HG03520 (cell line): ENCODE results near the gene CCDC198.

ENCODE experiments used
- ATAC-seq: cut with Tn5 transposase; IDR thresholded peaks from one replicate; pipeline ENCODE4 v1.9.1; 2021; ENCODE audit warnings: mild to moderate bottlenecking, moderate library complexity; ENCODE audit not compliant: unreplicated experiment

CCDC198 gene

GRCh38 chr14:57493467-57494181 is at the start of gene CCDC198:
Gene CCDC198 (minus strand): TSS chr14:57493857. CDS start chr14:57493715, 142 bp downstream.
- peak; percentile 67 for ATAC-seq

- no peak for ATAC-seq
Observed at GRCh38 chr14:57533214-57533613, 39.6 kb upstream of the CCDC198 start.

GRCh38 chr14:57530571-57530970 is 36.9 kb upstream of the CCDC198 start:
- no peak for ATAC-seq

GRCh38 chr14:57526942-57527341 is 33.3 kb upstream of the CCDC198 start:
- no peak for ATAC-seq

GRCh38 chr14:57519043-57519442 is 25.4 kb upstream of the CCDC198 start:
- ATAC-seq: no peak

- ATAC-seq: no peak
Observed at GRCh38 chr14:57512220-57512619, 18.6 kb upstream of the CCDC198 start.

- no peak for ATAC-seq
Observed at GRCh38 chr14:57508756-57509155, 15.1 kb upstream of the CCDC198 start.

- ATAC-seq: no peak
Observed at GRCh38 chr14:57502586-57503254, 9.1 kb upstream of the CCDC198 start.

- no peak for ATAC-seq
Observed at GRCh38 chr14:57501039-57501557, 7.4 kb upstream of the CCDC198 start.

GRCh38 chr14:57498659-57499058 is 5.0 kb upstream of the CCDC198 start:
- no peak for ATAC-seq

GRCh38 chr14:57498035-57498434 is 4.4 kb upstream of the CCDC198 start:
- no peak for ATAC-seq

GRCh38 chr14:57495416-57495815 is 1.8 kb upstream of the CCDC198 start:
- ATAC-seq: no peak

GRCh38 chr14:57492859-57493258 is 798 bp downstream of the CCDC198 start:
- ATAC-seq: no peak

GRCh38 chr14:57491640-57492039 is 2.0 kb downstream of the CCDC198 start:
- no peak for ATAC-seq

- ATAC-seq: no peak
Observed at GRCh38 chr14:57487771-57488170, 5.9 kb downstream of the CCDC198 start.

GRCh38 chr14:57486767-57487379 is 6.8 kb downstream of the CCDC198 start:
- no peak for ATAC-seq

- peak; percentile 97 for ATAC-seq
Observed at GRCh38 chr14:57485635-57486034, 8.0 kb downstream of the CCDC198 start.

GRCh38 chr14:57482120-57482519 is 11.5 kb downstream of the CCDC198 start:
- ATAC-seq: no peak

- ATAC-seq: no peak
Observed at GRCh38 chr14:57480051-57480450, 13.6 kb downstream of the CCDC198 start.

GRCh38 chr14:57479197-57479596 is 14.5 kb downstream of the CCDC198 start:
- no peak for ATAC-seq

GRCh38 chr14:57478050-57478449 is 15.6 kb downstream of the CCDC198 start:
- no peak for ATAC-seq

- ATAC-seq: no peak
Observed at GRCh38 chr14:57470909-57471308, 22.7 kb downstream of the CCDC198 start.
